ENCODE measurements around the gene IL1RL1. TPM values are rescaled to one million over a fixed set of nuclear protein-coding genes. Genes with fewer than 3 reads are reported as not detected.

The IL1RL1 gene
- polyA plus RNA-seq, 2 of the 4 experiments (the other 2 are of a cell fraction): 0.04 to 0.84 TPM

DNA sequence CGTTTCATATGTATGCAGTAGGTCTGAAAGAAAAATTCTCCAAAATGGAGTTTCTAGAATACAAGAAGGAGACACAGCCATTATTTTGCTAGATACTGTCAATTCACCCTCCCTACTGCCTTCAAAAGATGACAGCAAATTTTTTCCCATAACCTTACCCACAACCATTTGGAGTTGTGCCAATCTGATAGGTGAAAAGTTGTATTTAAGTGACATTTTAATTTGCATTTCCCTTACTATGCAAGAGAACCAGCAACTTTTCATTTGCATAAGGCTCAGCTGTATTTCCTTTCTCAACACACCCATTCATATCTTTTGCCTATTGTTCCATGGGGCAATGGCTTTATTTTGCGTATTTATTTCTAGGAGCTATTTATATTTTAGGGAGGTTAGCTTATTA, 80.2 kb downstream of the IL1RL1 start:
- ChIA-PET POLR2A (no interaction called here), CTCF (interaction anchor here (0.6 kb wide), 1 partner anchor 511 kb away, joined by 3 read pairs; no protein-coding TSS in a partner anchor)
- H3K4me2 ChIP-seq: no peak overlapping the region
- no peaks in the 10 kb centered on the region for H3K9me3 ChIP-seq
- H3K4me3 ChIP-seq: no peak overlapping the region
- DNase-seq (ENCODE audit: low read depth in 1 of 2, low spot score in 1 of 2): no peak
- no peaks in the 10 kb centered on the region for H3K4me1 ChIP-seq
- H3K27ac ChIP-seq: no peak overlapping the region
- WGBS (ENCODE audit: missing lambda C conversion rate): 93% methylated on average over 2 of the region's 2 CpGs
- TF ChIP-seq CHD2 (IDR thresholded peaks at IDR 0.05; ENCODE audit: low read length, partially characterized antibody) (no peak), MAZ (IDR thresholded peaks at IDR 0.05; ENCODE audit: borderline replicate concordance, low read depth, low read length) (no peak)
- TF ChIP-seq, protein P1, sequence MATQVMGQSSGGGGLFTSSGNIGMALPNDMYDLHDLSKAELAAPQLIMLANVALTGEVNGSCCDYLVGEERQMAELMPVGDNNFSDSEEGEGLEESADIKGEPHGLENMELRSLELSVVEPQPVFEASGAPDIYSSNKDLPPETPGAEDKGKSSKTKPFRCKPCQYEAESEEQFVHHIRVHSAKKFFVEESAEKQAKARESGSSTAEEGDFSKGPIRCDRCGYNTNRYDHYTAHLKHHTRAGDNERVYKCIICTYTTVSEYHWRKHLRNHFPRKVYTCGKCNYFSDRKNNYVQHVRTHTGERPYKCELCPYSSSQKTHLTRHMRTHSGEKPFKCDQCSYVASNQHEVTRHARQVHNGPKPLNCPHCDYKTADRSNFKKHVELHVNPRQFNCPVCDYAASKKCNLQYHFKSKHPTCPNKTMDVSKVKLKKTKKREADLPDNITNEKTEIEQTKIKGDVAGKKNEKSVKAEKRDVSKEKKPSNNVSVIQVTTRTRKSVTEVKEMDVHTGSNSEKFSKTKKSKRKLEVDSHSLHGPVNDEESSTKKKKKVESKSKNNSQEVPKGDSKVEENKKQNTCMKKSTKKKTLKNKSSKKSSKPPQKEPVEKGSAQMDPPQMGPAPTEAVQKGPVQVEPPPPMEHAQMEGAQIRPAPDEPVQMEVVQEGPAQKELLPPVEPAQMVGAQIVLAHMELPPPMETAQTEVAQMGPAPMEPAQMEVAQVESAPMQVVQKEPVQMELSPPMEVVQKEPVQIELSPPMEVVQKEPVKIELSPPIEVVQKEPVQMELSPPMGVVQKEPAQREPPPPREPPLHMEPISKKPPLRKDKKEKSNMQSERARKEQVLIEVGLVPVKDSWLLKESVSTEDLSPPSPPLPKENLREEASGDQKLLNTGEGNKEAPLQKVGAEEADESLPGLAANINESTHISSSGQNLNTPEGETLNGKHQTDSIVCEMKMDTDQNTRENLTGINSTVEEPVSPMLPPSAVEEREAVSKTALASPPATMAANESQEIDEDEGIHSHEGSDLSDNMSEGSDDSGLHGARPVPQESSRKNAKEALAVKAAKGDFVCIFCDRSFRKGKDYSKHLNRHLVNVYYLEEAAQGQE (IDR thresholded peaks at IDR 0.05): no peak
- no peak for ATAC-seq
- no peak for FAIRE-seq

DNA sequence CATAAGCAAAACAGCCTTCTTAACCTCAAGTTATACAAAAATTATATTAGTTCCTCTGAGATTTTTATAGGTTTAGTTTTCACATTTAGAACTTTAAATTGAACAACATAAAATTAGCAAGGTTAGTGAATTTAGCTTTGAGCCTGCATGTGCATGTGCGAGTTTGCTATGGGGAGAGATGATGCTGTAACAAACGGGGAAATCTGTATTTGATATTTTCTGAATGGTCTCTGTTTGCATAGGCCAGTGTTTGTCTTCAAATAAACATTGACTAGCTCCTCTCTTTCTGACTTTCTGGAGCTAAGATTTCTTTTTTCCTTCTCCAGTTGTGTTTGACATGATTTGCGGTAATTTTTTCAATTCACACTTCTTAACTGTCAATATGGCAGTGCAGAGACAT, 80.7 kb downstream of the IL1RL1 start:
- POLR2A ChIA-PET: no interaction called here
- no peaks in the 10 kb centered on the region for H3K9me3 ChIP-seq
- no peaks in the 10 kb centered on the region for H3K4me1 ChIP-seq
- no peak overlapping the region for H3K27ac ChIP-seq
- WGBS (ENCODE audit: missing lambda C conversion rate): 41% methylated on average over 3 of the region's 3 CpGs
- no peak overlapping the region for H3K4me2 ChIP-seq
- ATAC-seq (no peak), FAIRE-seq (no peak), DNase-seq (ENCODE audit: low read depth in 1 of 2, low spot score in 1 of 2) (no peak)
- CTCF ChIA-PET: no interaction called here
- no peak overlapping the region for H3K4me3 ChIP-seq
- TF ChIP-seq HOXB5 (CRISPR knock-in tag; IDR thresholded peaks at IDR 0.05): no peak
- TF ChIP-seq ESRRA (IDR thresholded peaks at IDR 0.05; ENCODE audit: borderline replicate concordance, low read length): no peak
- TF ChIP-seq, protein P2, sequence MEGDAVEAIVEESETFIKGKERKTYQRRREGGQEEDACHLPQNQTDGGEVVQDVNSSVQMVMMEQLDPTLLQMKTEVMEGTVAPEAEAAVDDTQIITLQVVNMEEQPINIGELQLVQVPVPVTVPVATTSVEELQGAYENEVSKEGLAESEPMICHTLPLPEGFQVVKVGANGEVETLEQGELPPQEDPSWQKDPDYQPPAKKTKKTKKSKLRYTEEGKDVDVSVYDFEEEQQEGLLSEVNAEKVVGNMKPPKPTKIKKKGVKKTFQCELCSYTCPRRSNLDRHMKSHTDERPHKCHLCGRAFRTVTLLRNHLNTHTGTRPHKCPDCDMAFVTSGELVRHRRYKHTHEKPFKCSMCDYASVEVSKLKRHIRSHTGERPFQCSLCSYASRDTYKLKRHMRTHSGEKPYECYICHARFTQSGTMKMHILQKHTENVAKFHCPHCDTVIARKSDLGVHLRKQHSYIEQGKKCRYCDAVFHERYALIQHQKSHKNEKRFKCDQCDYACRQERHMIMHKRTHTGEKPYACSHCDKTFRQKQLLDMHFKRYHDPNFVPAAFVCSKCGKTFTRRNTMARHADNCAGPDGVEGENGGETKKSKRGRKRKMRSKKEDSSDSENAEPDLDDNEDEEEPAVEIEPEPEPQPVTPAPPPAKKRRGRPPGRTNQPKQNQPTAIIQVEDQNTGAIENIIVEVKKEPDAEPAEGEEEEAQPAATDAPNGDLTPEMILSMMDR (IDR thresholded peaks at IDR 0.05): no peak
- TF ChIP-seq, protein P3, sequence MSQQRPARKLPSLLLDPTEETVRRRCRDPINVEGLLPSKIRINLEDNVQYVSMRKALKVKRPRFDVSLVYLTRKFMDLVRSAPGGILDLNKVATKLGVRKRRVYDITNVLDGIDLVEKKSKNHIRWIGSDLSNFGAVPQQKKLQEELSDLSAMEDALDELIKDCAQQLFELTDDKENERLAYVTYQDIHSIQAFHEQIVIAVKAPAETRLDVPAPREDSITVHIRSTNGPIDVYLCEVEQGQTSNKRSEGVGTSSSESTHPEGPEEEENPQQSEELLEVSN (IDR thresholded peaks at IDR 0.05; ENCODE audit: borderline replicate concordance, low read depth): no peak
- no peak for TF ChIP-seq NPAS2 (CRISPR knock-in tag; IDR thresholded peaks at IDR 0.05; ENCODE audit: borderline replicate concordance)
- TF ChIP-seq HOXB13 (CRISPR knock-in tag; IDR thresholded peaks at IDR 0.05; ENCODE audit: low read depth): no peak
- TF ChIP-seq FOSB (CRISPR knock-in tag; IDR thresholded peaks at IDR 0.05): no peak
- TF ChIP-seq PHF8 (IDR thresholded peaks at IDR 0.05; ENCODE audit: borderline replicate concordance, low read depth): no peak
- no peak for TF ChIP-seq JUNB (IDR thresholded peaks at IDR 0.05)
- no peak for TF ChIP-seq HEYL (CRISPR knock-in tag; IDR thresholded peaks at IDR 0.05)
- TF ChIP-seq HDAC2 (IDR thresholded peaks at IDR 0.05): no peak
- no peak for TF ChIP-seq ZSCAN20 (CRISPR knock-in tag; IDR thresholded peaks at IDR 0.05)
- TF ChIP-seq FOXS1 (CRISPR knock-in tag; IDR thresholded peaks at IDR 0.05): no peak

DNA sequence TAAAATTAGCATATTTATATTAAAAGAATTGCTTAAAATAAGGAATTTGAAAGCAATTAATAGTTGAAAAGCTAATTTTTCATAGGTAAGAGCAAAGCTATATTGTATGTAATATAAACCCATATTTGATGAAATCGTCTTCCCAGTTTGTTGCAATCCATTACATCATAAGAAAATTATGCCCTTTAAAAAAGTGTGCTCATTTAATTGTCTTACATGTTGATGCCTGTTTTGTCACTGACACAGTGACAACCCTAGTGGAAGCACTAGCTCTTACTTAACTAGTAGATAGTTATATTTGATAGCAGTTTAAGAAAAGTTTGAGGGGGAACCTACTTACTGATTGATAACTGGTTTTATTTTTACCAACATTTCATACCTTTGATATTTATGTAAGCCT, 81.6 kb downstream of the IL1RL1 start:
- 8% methylated on average over 1 of the region's 1 CpG for WGBS (ENCODE audit: missing lambda C conversion rate)
- no peak overlapping the region for H3K4me2 ChIP-seq
- no peaks in the 10 kb centered on the region for H3K9me3 ChIP-seq
- no peak for ATAC-seq
- DNase-seq (ENCODE audit: low read depth in 1 of 2, low spot score in 1 of 2): no peak
- no peak overlapping the region for H3K27ac ChIP-seq
- ChIA-PET CTCF (no interaction called here), POLR2A (no interaction called here)
- TF ChIP-seq TFCP2L1 (CRISPR knock-in tag; IDR thresholded peaks at IDR 0.05): no peak
- TF ChIP-seq CBX2 (IDR thresholded peaks at IDR 0.05; ENCODE audit: borderline replicate concordance, low read depth): no peak
- no peak for TF ChIP-seq HOXB13 (CRISPR knock-in tag; IDR thresholded peaks at IDR 0.05; ENCODE audit: low read depth)
- TF ChIP-seq HOXB5 (CRISPR knock-in tag; IDR thresholded peaks at IDR 0.05): no peak
- TF ChIP-seq, protein P3 (IDR thresholded peaks at IDR 0.05; ENCODE audit: borderline replicate concordance, low read depth): no peak
- TF ChIP-seq, protein P4, sequence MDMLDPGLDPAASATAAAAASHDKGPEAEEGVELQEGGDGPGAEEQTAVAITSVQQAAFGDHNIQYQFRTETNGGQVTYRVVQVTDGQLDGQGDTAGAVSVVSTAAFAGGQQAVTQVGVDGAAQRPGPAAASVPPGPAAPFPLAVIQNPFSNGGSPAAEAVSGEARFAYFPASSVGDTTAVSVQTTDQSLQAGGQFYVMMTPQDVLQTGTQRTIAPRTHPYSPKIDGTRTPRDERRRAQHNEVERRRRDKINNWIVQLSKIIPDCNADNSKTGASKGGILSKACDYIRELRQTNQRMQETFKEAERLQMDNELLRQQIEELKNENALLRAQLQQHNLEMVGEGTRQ (IDR thresholded peaks at IDR 0.05): no peak
- no peak for TF ChIP-seq BHLHE40 (IDR thresholded peaks at IDR 0.05; ENCODE audit: low read depth, low read length)
- TF ChIP-seq EHF (CRISPR knock-in tag; IDR thresholded peaks at IDR 0.05): no peak
- no peak for TF ChIP-seq GATA3 (IDR thresholded peaks at IDR 0.05; ENCODE audit: borderline replicate concordance)
- TF ChIP-seq PHF8 (IDR thresholded peaks at IDR 0.05; ENCODE audit: borderline replicate concordance, low read depth): no peak
- no peak for TF ChIP-seq KDM1A (IDR thresholded peaks at IDR 0.05; ENCODE audit: low read depth)
- TF ChIP-seq POLR2AphosphoS2 (conservative IDR thresholded peaks at IDR 0.05; ENCODE audit: low read length): no peak
- TF ChIP-seq HDAC2 (IDR thresholded peaks at IDR 0.05): no peak
- no peak for TF ChIP-seq ESRRA (IDR thresholded peaks at IDR 0.05; ENCODE audit: borderline replicate concordance, low read length)
- no peak for TF ChIP-seq MAFK (IDR thresholded peaks at IDR 0.05; ENCODE audit: partially characterized antibody)
- TF ChIP-seq POLR2A (IDR thresholded peaks at IDR 0.05; ENCODE audit: low read length): no peak
- no peak for TF ChIP-seq NFE2L2 (conservative IDR thresholded peaks at IDR 0.05; ENCODE audit: low read length)
- TF ChIP-seq FOXS1 (CRISPR knock-in tag; IDR thresholded peaks at IDR 0.05): no peak
- H3K4me3 ChIP-seq: no peak overlapping the region
- no peak for FAIRE-seq
- no peaks in the 10 kb centered on the region for H3K4me1 ChIP-seq
